Sigmoid colon (tissue), 4 donors: ENCODE results near the gene MYRFL.

Source experiments
- CTCF ChIP-seq, 4 experiments: fragments of 450-650 bp in 3 of 4; fragments of 200-600 bp in 1 of 4; IDR thresholded peaks; one replicate each; pipeline ENCODE4 v1.5.1; 2016 to 2019; ENCODE audit warnings: antibody characterized with exemption in 4 of 4, mild to moderate bottlenecking in 3 of 4, moderate library complexity in 2 of 4
- EP300 ChIP-seq, 4 donors: sonication (generic); formaldehyde crosslinking; IDR thresholded peaks; one replicate each; pipeline ENCODE4 v1.6.1; 2017; ENCODE audit warnings: antibody characterized with exemption in 4 of 4
- POLR2A ChIP-seq, 2 donors: fragments of 450-650 bp; IDR thresholded peaks; one replicate each; pipeline ENCODE4 v1.6.1; 2016; ENCODE audit warnings: antibody characterized with exemption in 2 of 2, mild to moderate bottlenecking in 2 of 2, moderate library complexity in 2 of 2
- POLR2AphosphoS5 ChIP-seq, 4 donors: sonication (generic); formaldehyde crosslinking; IDR thresholded peaks; one replicate each; pipeline ENCODE4 v1.6.1; 2017; ENCODE audit warnings: antibody characterized with exemption in 4 of 4

- TF ChIP-seq POLR2A (IDR thresholded peaks at IDR 0.05) = no peak
- TF ChIP-seq CTCF (IDR thresholded peaks at IDR 0.05) = no peak
- TF ChIP-seq EP300 (IDR thresholded peaks at IDR 0.05) = no peak
- TF ChIP-seq POLR2AphosphoS5 (IDR thresholded peaks at IDR 0.05) = no peak
These were observed 3.4 kb upstream of the MYRFL start for GRCh38 chr12:69821456-69822159.
